Liver (tissue), 9 donors: ENCODE data around the gene MXRA8. TPM values are rescaled to one million over a fixed set of nuclear protein-coding genes. Genes with fewer than 3 reads are reported as not detected.

Experiments used
- DNase-seq: peaks from one replicate; pipeline ENCODE4 v3.0.0-alpha.2; 2017; ENCODE audit warnings: low spot score
- H3K27ac ChIP-seq, 2 donors: one replicate each; pipeline ENCODE4 v1.7.0; 2013; ENCODE audit warnings: inconsistent platforms in 2 of 2, low read length in 2 of 2, control low read depth in 1 of 2, low read depth in 1 of 2, mild to moderate bottlenecking in 1 of 2
- H3K27me3 ChIP-seq, 4 donors: one replicate each; pipeline versions ENCODE4 v1.6.1 to v1.7.0; 2013; ENCODE audit warnings: low read length in 3 of 4, inconsistent platforms in 1 of 4, mild to moderate bottlenecking in 1 of 4, moderate library complexity in 1 of 4; ENCODE audit not compliant: control insufficient read depth in 4 of 4, insufficient read depth in 4 of 4
- H3K36me3 ChIP-seq, 4 donors: one replicate each; pipeline versions ENCODE4 v1.6.1 to v1.7.0; 2013; ENCODE audit warnings: low read length in 3 of 4, mild to moderate bottlenecking in 3 of 4, low read depth in 1 of 4, moderate library complexity in 1 of 4; ENCODE audit not compliant: control insufficient read depth in 4 of 4, insufficient read depth in 3 of 4
- H3K4me1 ChIP-seq, 4 donors: one replicate each; pipeline versions ENCODE4 v1.6.1 to v1.7.0; 2013; ENCODE audit warnings: low read length in 3 of 4, mild to moderate bottlenecking in 3 of 4, moderate library complexity in 1 of 4; ENCODE audit not compliant: control insufficient read depth in 4 of 4, insufficient read depth in 4 of 4
- H3K4me3 ChIP-seq, 3 donors: one replicate each; pipeline versions ENCODE4 v1.6.1 to v1.7.0; 2013; ENCODE audit warnings: low read length in 3 of 3, control low read depth in 1 of 3, low read depth in 1 of 3, mild to moderate bottlenecking in 1 of 3
- H3K9ac ChIP-seq, 2 donors: one replicate each; pipeline ENCODE4 v1.7.0; 2013; ENCODE audit warnings: low read length in 2 of 2, mild to moderate bottlenecking in 2 of 2, moderate library complexity in 2 of 2, control low read depth in 1 of 2, low read depth in 1 of 2
- H3K9me3 ChIP-seq, 4 donors: one replicate each; pipeline versions ENCODE4 v1.6.1 to v1.7.0; 2013; ENCODE audit warnings: low read length in 3 of 4; ENCODE audit not compliant: control insufficient read depth in 4 of 4
- EGR1 ChIP-seq, 2 donors: IDR thresholded peaks; 2 replicates each; pipeline ENCODE4 v1.6.1; 2016 to 2018; ENCODE audit warnings: antibody characterized with exemption in 2 of 2, low read depth in 2 of 2
- FOXA1 ChIP-seq: IDR thresholded peaks from 2 replicates; pipeline ENCODE4 v1.6.1; 2016; ENCODE audit warnings: antibody characterized with exemption
- GABPA ChIP-seq, 2 donors: IDR thresholded peaks in 1 of 2; conservative IDR thresholded peaks in 1 of 2; 2 replicates each; pipeline ENCODE4 v1.6.1; 2016; ENCODE audit warnings: antibody characterized with exemption in 2 of 2, mild to moderate bottlenecking in 1 of 2, moderate library complexity in 1 of 2
- HNF4A ChIP-seq, 2 donors: conservative IDR thresholded peaks; 2 replicates each; pipeline ENCODE4 v1.6.1; 2016; ENCODE audit warnings: antibody characterized with exemption in 2 of 2, mild to moderate bottlenecking in 2 of 2
- HNF4G ChIP-seq: IDR thresholded peaks from 2 replicates; pipeline ENCODE4 v1.6.1; 2016; ENCODE audit warnings: antibody characterized with exemption
- NR2F2 ChIP-seq: IDR thresholded peaks from 2 replicates; pipeline ENCODE4 v1.6.1; 2016; ENCODE audit warnings: antibody characterized with exemption
- RAD21 ChIP-seq, 2 donors: IDR thresholded peaks; 2 replicates each; pipeline ENCODE4 v1.6.1; 2016; ENCODE audit warnings: antibody characterized with exemption in 2 of 2, mild to moderate bottlenecking in 2 of 2
- TAF1 ChIP-seq: conservative IDR thresholded peaks from 2 replicates; pipeline ENCODE4 v1.6.1; 2016; ENCODE audit warnings: antibody characterized with exemption, mild to moderate bottlenecking
- WGBS: extraction: QIAGEN DNeasy Blood & Tissue Kit; methylation state at CpG from one replicate; pipeline ENCODE4 v1.1.7; 2013; 5-methylcytosine and 5-hydroxymethylcytosine counted together
- polyA plus RNA-seq, 2 donors: library from polyadenylated mRNA; stranded (reverse) in 1 of 2; unstranded in 1 of 2; fragments of 200-250 nt in 1 of 2; fragments of >200 nt in 1 of 2; fragmentation: Nextera tagmentation in 1 of 2; extraction: Ambion mirVana in 1 of 2; gene quantifications; one replicate each; pipeline versions ENCODE4 v1.2.1 to v1.2.3, GENCODE V29; 2013 to 2015
- total RNA-seq, 2 donors: library from RNA; depleted of rRNA; stranded (reverse); fragments of >200 nt; gene quantifications; one replicate each; pipeline ENCODE4 v1.2.3, GENCODE V29; 2014
- TF ChIP-seq, protein P1 (sequence below): IDR thresholded peaks from 2 replicates; pipeline ENCODE4 v1.6.1; 2016; ENCODE audit warnings: antibody characterized with exemption, mild to moderate bottlenecking
- TF ChIP-seq, protein P2 (sequence below): IDR thresholded peaks from 2 replicates; pipeline ENCODE4 v1.6.1; 2016; ENCODE audit warnings: antibody characterized with exemption
- TF ChIP-seq, protein P3 (sequence below): IDR thresholded peaks from 2 replicates; pipeline ENCODE4 v1.6.1; 2016; ENCODE audit warnings: antibody characterized with exemption
- TF ChIP-seq, protein P4 (sequence below): IDR thresholded peaks from 2 replicates; pipeline ENCODE4 v1.6.1; 2016; ENCODE audit warnings: antibody characterized with exemption
- TF ChIP-seq, protein P5 (sequence below): fragments of 150-350 bp; IDR thresholded peaks from 2 replicates; pipeline ENCODE4 v1.5.1; 2017; ENCODE audit warnings: improper control_type of control experiment, low read depth, low read length; ENCODE audit not compliant: missing input control
- donor health status: healthy.
- donor health status: healthy.
- donor health status: healthy.
- donor health status: healthy.
- donor health status: healthy.

The MXRA8 gene
- total and polyA plus RNA-seq, 4 donors: 1.8 to 5.9 (median 4.2) TPM

DNA sequence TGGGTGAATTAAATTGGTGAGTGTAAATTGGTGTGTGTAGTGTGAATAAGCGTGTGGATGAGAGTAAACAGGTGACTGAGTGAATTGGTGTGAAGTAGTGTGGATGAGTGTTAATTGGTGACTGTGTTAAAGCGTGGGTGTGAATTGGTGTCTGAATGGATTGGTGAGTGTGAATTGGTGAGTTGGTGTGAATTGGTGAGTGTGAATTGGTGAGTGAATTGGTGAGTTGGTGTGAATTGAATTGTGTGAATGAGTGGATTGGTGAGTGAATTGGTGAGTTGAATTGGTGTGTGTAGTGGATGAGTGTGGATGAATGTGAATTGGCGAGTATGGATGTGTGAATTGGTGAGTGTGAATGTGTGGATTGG is 8.3 kb upstream of the MXRA8 start:
- Histone ChIP-seq H3K27me3 (no peaks in the 10 kb centered on the region), H3K4me1 (peaks cover 0 to under 1% (median under 1%) of the 10 kb centered on the region in 4 donors), H3K27ac (no peak overlapping the region), H3K4me3 (no peak overlapping the region), H3K9ac (no peak overlapping the region), H3K36me3 (no peaks in the 10 kb centered on the region), H3K9me3 (no peaks in the 10 kb centered on the region)
- TF ChIP-seq GABPA (IDR thresholded peaks at IDR 0.05 in 1 of 2, conservative IDR thresholded peaks at IDR 0.05 in 1 of 2): no peak
- no peak for TF ChIP-seq HNF4G
- no peak for TF ChIP-seq NR2F2
- 95% methylated on average over 3 of the region's 3 CpGs for WGBS
- DNase-seq: no peak

DNA sequence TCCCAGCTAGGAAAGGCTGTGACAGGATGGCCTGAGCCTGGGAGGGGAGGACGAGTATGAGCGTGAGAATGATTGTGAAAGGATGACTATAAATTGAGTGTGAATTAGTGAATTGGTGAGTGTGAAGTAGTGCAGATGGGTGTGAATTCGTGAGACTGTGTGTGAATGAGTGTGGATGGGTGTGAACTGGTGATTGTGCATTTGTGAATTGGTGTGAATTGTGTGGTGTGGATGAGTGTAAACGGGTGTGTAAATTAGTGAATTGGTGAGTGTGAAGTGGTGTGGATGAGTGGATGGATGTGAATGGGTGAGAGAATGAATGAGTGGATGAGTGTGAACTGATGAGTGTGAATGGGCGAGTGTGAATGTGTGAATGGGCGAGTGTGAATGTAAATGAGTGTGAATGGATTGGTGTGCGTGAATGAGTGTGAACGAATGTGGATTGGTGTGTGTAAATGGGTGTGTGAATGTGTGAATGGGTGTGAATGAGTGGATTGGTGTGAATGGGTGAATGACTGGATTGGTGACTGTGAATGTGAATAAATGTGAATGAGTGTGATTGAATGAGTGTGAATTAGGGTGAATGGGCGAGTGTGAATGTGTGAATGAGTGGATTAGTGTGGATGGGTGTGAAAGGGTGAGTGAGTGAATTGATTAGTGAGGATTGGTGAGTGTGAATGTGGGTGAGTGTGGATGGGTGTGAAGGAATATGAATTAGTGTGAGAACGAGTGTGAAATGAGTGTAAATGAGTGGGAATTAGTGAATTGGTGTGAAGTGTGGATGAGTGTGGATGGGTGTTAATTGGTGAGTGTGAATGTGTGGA is 7.7 kb upstream of the MXRA8 start:
- WGBS: 82% methylated on average over 10 of the region's 10 CpGs
- H3K4me1 ChIP-seq: no peaks in the 10 kb centered on the region

DNA sequence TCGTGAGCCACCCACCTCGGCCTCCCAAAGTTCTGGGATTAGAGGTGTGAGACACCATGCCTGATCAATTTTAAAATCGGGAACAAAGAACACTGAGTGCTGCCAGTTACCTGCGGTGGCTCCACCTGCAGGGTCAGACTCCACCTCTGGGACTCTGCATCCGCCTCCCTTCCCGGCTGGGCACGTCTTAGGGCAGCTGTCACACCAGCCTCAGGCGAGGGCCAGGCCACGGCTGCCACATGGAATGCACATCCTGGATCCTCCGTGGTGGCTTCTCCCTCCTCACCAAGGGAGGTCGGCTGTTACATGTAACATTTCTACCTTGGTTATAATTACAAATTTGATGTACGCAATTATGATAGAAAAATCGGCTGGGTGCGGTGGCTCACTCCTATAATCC is 5.9 kb upstream of the MXRA8 start:
- WGBS: 79% methylated on average over 14 of the region's 14 CpGs
- no peaks in the 10 kb centered on the region for H3K4me1 ChIP-seq
- DNase-seq: no peak

More for the DNA sequence above, 7.7 kb upstream of the MXRA8 start:
- no peak overlapping the region for H3K9ac ChIP-seq
- H3K27ac ChIP-seq: no peak overlapping the region
- H3K27me3 ChIP-seq: no peaks in the 10 kb centered on the region
- H3K36me3 ChIP-seq: no peaks in the 10 kb centered on the region
- TF ChIP-seq EGR1 (IDR thresholded peaks at IDR 0.05; ENCODE audit: low read depth in 2 of 2): no peak
- no peaks in the 10 kb centered on the region for H3K9me3 ChIP-seq
- H3K4me3 ChIP-seq: no peak overlapping the region
- DNase-seq: no peak

DNA sequence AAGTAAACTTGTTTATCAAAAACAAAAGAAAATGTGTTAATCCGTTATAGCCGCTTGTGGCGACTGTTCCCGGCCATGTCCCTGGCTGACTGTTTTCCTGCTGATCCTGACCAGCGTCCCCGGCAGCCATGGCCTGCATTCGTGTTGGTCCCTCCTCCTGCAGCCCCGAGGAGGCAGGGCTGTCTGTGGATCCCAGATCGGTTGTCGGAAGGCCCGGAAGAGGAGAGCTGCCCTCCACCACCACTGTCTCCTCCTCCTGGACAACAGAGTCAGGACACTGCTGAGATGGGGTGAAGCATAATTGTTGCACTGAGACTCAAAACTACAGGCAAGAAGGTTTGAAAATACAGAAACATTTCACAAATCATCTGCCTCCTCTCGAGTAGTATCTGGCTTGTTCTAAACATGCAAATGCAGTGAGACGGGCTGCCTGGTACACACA is 3.6 kb upstream of the MXRA8 start:
- H3K9ac ChIP-seq: no peak overlapping the region
- no peak overlapping the region for H3K27ac ChIP-seq
- TF ChIP-seq, protein P1, sequence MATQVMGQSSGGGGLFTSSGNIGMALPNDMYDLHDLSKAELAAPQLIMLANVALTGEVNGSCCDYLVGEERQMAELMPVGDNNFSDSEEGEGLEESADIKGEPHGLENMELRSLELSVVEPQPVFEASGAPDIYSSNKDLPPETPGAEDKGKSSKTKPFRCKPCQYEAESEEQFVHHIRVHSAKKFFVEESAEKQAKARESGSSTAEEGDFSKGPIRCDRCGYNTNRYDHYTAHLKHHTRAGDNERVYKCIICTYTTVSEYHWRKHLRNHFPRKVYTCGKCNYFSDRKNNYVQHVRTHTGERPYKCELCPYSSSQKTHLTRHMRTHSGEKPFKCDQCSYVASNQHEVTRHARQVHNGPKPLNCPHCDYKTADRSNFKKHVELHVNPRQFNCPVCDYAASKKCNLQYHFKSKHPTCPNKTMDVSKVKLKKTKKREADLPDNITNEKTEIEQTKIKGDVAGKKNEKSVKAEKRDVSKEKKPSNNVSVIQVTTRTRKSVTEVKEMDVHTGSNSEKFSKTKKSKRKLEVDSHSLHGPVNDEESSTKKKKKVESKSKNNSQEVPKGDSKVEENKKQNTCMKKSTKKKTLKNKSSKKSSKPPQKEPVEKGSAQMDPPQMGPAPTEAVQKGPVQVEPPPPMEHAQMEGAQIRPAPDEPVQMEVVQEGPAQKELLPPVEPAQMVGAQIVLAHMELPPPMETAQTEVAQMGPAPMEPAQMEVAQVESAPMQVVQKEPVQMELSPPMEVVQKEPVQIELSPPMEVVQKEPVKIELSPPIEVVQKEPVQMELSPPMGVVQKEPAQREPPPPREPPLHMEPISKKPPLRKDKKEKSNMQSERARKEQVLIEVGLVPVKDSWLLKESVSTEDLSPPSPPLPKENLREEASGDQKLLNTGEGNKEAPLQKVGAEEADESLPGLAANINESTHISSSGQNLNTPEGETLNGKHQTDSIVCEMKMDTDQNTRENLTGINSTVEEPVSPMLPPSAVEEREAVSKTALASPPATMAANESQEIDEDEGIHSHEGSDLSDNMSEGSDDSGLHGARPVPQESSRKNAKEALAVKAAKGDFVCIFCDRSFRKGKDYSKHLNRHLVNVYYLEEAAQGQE: no peak
- TF ChIP-seq, protein P2, sequence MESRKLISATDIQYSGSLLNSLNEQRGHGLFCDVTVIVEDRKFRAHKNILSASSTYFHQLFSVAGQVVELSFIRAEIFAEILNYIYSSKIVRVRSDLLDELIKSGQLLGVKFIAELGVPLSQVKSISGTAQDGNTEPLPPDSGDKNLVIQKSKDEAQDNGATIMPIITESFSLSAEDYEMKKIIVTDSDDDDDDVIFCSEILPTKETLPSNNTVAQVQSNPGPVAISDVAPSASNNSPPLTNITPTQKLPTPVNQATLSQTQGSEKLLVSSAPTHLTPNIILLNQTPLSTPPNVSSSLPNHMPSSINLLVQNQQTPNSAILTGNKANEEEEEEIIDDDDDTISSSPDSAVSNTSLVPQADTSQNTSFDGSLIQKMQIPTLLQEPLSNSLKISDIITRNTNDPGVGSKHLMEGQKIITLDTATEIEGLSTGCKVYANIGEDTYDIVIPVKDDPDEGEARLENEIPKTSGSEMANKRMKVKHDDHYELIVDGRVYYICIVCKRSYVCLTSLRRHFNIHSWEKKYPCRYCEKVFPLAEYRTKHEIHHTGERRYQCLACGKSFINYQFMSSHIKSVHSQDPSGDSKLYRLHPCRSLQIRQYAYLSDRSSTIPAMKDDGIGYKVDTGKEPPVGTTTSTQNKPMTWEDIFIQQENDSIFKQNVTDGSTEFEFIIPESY: no peak
- no peak for TF ChIP-seq RAD21 (IDR thresholded peaks at IDR 0.05)
- TF ChIP-seq, protein P3, sequence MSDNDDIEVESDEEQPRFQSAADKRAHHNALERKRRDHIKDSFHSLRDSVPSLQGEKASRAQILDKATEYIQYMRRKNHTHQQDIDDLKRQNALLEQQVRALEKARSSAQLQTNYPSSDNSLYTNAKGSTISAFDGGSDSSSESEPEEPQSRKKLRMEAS: no peak
- TF ChIP-seq FOXA1: no peak
- TF ChIP-seq HNF4G: no peak
- TF ChIP-seq HNF4A (conservative IDR thresholded peaks at IDR 0.05): no peak
- TF ChIP-seq TAF1: no peak
- TF ChIP-seq NR2F2: no peak
- TF ChIP-seq, protein P4, sequence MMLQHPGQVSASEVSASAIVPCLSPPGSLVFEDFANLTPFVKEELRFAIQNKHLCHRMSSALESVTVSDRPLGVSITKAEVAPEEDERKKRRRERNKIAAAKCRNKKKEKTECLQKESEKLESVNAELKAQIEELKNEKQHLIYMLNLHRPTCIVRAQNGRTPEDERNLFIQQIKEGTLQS: no peak

More for the DNA sequence above, 5.9 kb upstream of the MXRA8 start:
- Histone ChIP-seq H3K4me3 (no peak overlapping the region), H3K27ac (no peak overlapping the region), H3K27me3 (no peaks in the 10 kb centered on the region), H3K36me3 (no peaks in the 10 kb centered on the region), H3K9me3 (no peaks in the 10 kb centered on the region), H3K9ac (no peak overlapping the region)
- TF ChIP-seq FOXA1 (no peak), HNF4G (no peak)
- TF ChIP-seq, protein P5, sequence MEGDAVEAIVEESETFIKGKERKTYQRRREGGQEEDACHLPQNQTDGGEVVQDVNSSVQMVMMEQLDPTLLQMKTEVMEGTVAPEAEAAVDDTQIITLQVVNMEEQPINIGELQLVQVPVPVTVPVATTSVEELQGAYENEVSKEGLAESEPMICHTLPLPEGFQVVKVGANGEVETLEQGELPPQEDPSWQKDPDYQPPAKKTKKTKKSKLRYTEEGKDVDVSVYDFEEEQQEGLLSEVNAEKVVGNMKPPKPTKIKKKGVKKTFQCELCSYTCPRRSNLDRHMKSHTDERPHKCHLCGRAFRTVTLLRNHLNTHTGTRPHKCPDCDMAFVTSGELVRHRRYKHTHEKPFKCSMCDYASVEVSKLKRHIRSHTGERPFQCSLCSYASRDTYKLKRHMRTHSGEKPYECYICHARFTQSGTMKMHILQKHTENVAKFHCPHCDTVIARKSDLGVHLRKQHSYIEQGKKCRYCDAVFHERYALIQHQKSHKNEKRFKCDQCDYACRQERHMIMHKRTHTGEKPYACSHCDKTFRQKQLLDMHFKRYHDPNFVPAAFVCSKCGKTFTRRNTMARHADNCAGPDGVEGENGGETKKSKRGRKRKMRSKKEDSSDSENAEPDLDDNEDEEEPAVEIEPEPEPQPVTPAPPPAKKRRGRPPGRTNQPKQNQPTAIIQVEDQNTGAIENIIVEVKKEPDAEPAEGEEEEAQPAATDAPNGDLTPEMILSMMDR: no peak

More for the DNA sequence above, 3.6 kb upstream of the MXRA8 start:
- Histone ChIP-seq H3K27me3 (no peaks in the 10 kb centered on the region), H3K4me3 (no peak overlapping the region), H3K4me1 (no peaks in the 10 kb centered on the region), H3K9me3 (no peaks in the 10 kb centered on the region), H3K36me3 (no peaks in the 10 kb centered on the region)
- 39% methylated on average over 13 of the region's 13 CpGs for whole genome bisulfite sequencing
- no peak for DNase-seq
